ENCODE results near the gene CATSPER3.

DNA sequence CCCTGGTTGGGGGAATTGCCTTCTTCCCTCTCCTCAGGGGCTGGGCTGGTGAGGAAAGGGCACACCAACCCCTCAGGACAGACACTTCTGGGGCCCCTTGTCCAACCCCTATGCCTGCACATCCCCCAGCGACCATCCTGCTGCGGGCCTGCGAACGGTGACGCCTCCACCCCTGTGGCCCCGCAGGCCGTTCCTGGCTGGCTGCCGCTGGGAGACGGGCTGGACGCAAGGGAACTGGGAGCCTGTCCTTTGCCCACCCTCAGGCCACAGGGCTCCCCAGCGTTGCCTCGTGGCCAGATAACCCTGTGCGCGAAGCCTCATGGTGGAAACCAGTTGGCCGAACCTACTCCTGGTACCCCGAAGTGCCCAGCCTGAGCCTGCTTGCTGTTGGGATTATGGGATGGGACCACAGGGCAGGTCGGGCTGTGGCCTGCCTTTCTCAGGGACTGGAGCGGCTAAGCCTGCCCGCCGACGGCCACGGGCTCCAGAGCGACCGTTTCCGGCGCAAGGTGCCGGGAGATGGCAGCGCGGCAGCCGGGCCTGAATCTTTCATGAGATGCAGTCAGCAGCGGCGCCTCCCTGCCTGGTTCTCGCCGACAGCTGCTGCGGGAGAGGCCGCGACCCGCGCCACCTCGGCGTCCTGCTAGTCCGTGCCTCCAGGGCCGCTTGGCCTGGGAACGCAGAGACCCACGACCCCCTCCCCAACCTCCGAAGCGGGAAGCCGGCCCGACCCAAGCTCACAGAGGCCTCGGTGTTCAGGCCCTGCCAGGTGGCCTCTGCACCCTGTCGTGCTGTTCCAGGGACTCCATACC lies 72.8 kb downstream of the CATSPER3 start:
- TF ChIP-seq EZH2 (IDR thresholded peaks at IDR 0.05; ENCODE audit: insufficient read depth, poor library complexity, severe bottlenecking) (peak; percentile 66), EZH2phosphoT487 (IDR thresholded peaks at IDR 0.05; ENCODE audit: insufficient read depth, low read depth) (peak; percentile 67; the same call in 1 of the 2 replicates)

Measured in GM23248 (cell line).